Measurements from ENCODE around the gene DNAJC17. TPM values are rescaled to one million over a fixed set of nuclear protein-coding genes. Genes with fewer than 3 reads are reported as not detected.

The DNAJC17 gene
- total RNA-seq: 41.6 TPM
- 56.7 TPM for polyA plus RNA-seq (ENCODE audit: insufficient read depth, low read depth, low replicate concordance)
- long read RNA-seq, donor 1, partial matches to known transcripts: 0 of 4 reads
- long read RNA-seq, donor 1, other reads (novel, unspliced or antisense): 0 of 4 reads
- long read RNA-seq, donor 2, partial matches to known transcripts: 15 of 85 reads
- long read RNA-seq, donor 2, other reads (novel, unspliced or antisense): 67 of 85 reads
- long read RNA-seq, donor 3, transcript DNAJC17-201 (11 exons, 3,731 nt): major isoform, 6 of 15 reads
- long read RNA-seq, donor 3, partial matches to known transcripts: 9 of 15 reads
- long read RNA-seq, donor 3, other reads (novel, unspliced or antisense): 0 of 15 reads
- long read RNA-seq, donor 4, partial matches to known transcripts: 14 of 104 reads
- long read RNA-seq, donor 4, other reads (novel, unspliced or antisense): 87 of 104 reads
- long read RNA-seq, donor 5, partial matches to known transcripts: 0 of 2 reads
- long read RNA-seq, donor 5, other reads (novel, unspliced or antisense): 0 of 2 reads
- long read RNA-seq, donor 6, transcript DNAJC17-201 (11 exons, 3,731 nt): major isoform, 15 of 15 reads
- long read RNA-seq, donor 6, partial matches to known transcripts: 0 of 15 reads
- long read RNA-seq, donor 6, other reads (novel, unspliced or antisense): 0 of 15 reads
- long read RNA-seq, donor 7, transcript DNAJC17-201 (11 exons, 3,731 nt): major isoform, 8 of 21 reads
- long read RNA-seq, donor 7, partial matches to known transcripts: 1 of 21 reads
- long read RNA-seq, donor 7, other reads (novel, unspliced or antisense): 11 of 21 reads
- long read RNA-seq, donor 8, transcript DNAJC17-201 (11 exons, 3,731 nt): major isoform, 6 of 75 reads
- long read RNA-seq, donor 8, partial matches to known transcripts: 69 of 75 reads
- long read RNA-seq, donor 8, other reads (novel, unspliced or antisense): 0 of 75 reads
- long read RNA-seq, donor 9, partial matches to known transcripts: 0 of 38 reads
- long read RNA-seq, donor 9, other reads (novel, unspliced or antisense): 35 of 38 reads
- long read RNA-seq, donor 10, partial matches to known transcripts: 0 of 2 reads
- long read RNA-seq, donor 10, other reads (novel, unspliced or antisense): 0 of 2 reads

GRCh38 chr15:40807028-40807887, at the start of gene DNAJC17, which contains the start of gene ZFYVE19:
Gene DNAJC17, minus strand, starts transcription at chr15:40807473. Its CDS starts 27 bp downstream, at chr15:40807446.
Gene ZFYVE19, plus strand, starts transcription at chr15:40807089. Its CDS starts 501 bp downstream, at chr15:40807590.
- H3K4me1 ChIP-seq (ENCODE audit: control insufficient read depth in 2 of 3, insufficient read depth in 2 of 3, low read depth in 1 of 3, low read length in 3 of 3): peaks cover 0 to 15% (median 9%) of the 10 kb centered on the region in 3 donors
- FAIRE-seq: peak; percentile 37
- peak; percentile 97 to 99 (median 98) for DNase-seq
- H3K9me3 ChIP-seq (ENCODE audit: control insufficient read depth in 2 of 3, insufficient read depth in 1 of 3, low read length in 3 of 3): no peaks in the 10 kb centered on the region
- peak within 1 kb of the TSS; percentile 92 to 99 (median 98) for H3K4me3 ChIP-seq (ENCODE audit: low read length in 3 of 3)
- H3K27me3 ChIP-seq (ENCODE audit: control insufficient read depth, insufficient read depth, low read length): no peaks in the 10 kb centered on the region
- no peak for TF ChIP-seq CTCF (IDR thresholded peaks at IDR 0.05; ENCODE audit: borderline replicate concordance, extremely low read depth, insufficient read depth)
- intact Hi-C loops (cut with DNase I): no loop called here
- peak within 1 kb of the TSS; percentile 94 to 98 (median 96) for H3K9ac ChIP-seq (ENCODE audit: low read length in 3 of 3)
- peaks cover 0 to 5% (median 3%) of the 10 kb centered on the region in 3 donors for H3K36me3 ChIP-seq (ENCODE audit: control insufficient read depth in 2 of 3, insufficient read depth in 3 of 3, low read length in 3 of 3)
- peak within 1 kb of the TSS; percentile 93 to 94 for H3K27ac ChIP-seq (ENCODE audit: low read depth in 2 of 2, low read length in 2 of 2)

- H3K9me3 ChIP-seq (ENCODE audit: control insufficient read depth in 2 of 3, insufficient read depth in 1 of 3, low read length in 3 of 3): no peaks in the 10 kb centered on the region
- TF ChIP-seq CTCF (IDR thresholded peaks at IDR 0.05; ENCODE audit: borderline replicate concordance, extremely low read depth, insufficient read depth): no peak
- DNase-seq (peak in 1 of 5 donors; percentile 53), FAIRE-seq (no peak)
- H3K4me1 ChIP-seq (ENCODE audit: control insufficient read depth in 2 of 3, insufficient read depth in 2 of 3, low read depth in 1 of 3, low read length in 3 of 3): peaks cover 0 to 3% (median 0%) of the 10 kb centered on the region in 3 donors
- no peaks in the 10 kb centered on the region for H3K27me3 ChIP-seq (ENCODE audit: control insufficient read depth, insufficient read depth, low read length)
- no peak overlapping the region for H3K27ac ChIP-seq (ENCODE audit: low read depth in 2 of 2, low read length in 2 of 2)
- intact Hi-C loops (cut with DNase I): no loop called here
- peaks cover 0 to 34% (median 17%) of the 10 kb centered on the region in 3 donors for H3K36me3 ChIP-seq (ENCODE audit: control insufficient read depth in 2 of 3, insufficient read depth in 3 of 3, low read length in 3 of 3)
- H3K4me3 ChIP-seq (ENCODE audit: low read length in 3 of 3): no peak overlapping the region
- H3K9ac ChIP-seq (ENCODE audit: low read length in 3 of 3): no peak overlapping the region
These were observed 49.5 kb upstream of the DNAJC17 start for GRCh38 chr15:40856746-40857145.

- Histone ChIP-seq H3K9ac (ENCODE audit: low read length in 3 of 3) (no peak overlapping the region), H3K9me3 (ENCODE audit: control insufficient read depth in 2 of 3, insufficient read depth in 1 of 3, low read length in 3 of 3) (no peaks in the 10 kb centered on the region), H3K27ac (ENCODE audit: low read depth in 2 of 2, low read length in 2 of 2) (no peak overlapping the region), H3K36me3 (ENCODE audit: control insufficient read depth in 2 of 3, insufficient read depth in 3 of 3, low read length in 3 of 3) (peaks cover 0 to 34% (median 17%) of the 10 kb centered on the region in 3 donors), H3K27me3 (ENCODE audit: control insufficient read depth, insufficient read depth, low read length) (no peaks in the 10 kb centered on the region), H3K4me3 (ENCODE audit: low read length in 3 of 3) (no peak overlapping the region), H3K4me1 (ENCODE audit: control insufficient read depth in 2 of 3, insufficient read depth in 2 of 3, low read depth in 1 of 3, low read length in 3 of 3) (peaks cover 0 to 3% (median 0%) of the 10 kb centered on the region in 3 donors)
- TF ChIP-seq CTCF (IDR thresholded peaks at IDR 0.05; ENCODE audit: borderline replicate concordance, extremely low read depth, insufficient read depth): no peak
- FAIRE-seq (no peak), DNase-seq (peak in 1 of 5 donors; percentile 46)
- intact Hi-C loops (cut with DNase I): no loop called here
These were observed 48.5 kb upstream of the DNAJC17 start for GRCh38 chr15:40855706-40856234.
